GM21447 (cell line): ENCODE data around the gene CES5A.
"Not testable (repeated sequence)": the region's sequence is repeated elsewhere in the genome, so short reads cannot be mapped to it uniquely, and the experiment has no call there.

Source experiments
- ATAC-seq: cut with Tn5 transposase; IDR thresholded peaks from one replicate; pipeline ENCODE4 v1.9.1; 2021; ENCODE audit not compliant: unreplicated experiment

The CES5A gene, protein sequence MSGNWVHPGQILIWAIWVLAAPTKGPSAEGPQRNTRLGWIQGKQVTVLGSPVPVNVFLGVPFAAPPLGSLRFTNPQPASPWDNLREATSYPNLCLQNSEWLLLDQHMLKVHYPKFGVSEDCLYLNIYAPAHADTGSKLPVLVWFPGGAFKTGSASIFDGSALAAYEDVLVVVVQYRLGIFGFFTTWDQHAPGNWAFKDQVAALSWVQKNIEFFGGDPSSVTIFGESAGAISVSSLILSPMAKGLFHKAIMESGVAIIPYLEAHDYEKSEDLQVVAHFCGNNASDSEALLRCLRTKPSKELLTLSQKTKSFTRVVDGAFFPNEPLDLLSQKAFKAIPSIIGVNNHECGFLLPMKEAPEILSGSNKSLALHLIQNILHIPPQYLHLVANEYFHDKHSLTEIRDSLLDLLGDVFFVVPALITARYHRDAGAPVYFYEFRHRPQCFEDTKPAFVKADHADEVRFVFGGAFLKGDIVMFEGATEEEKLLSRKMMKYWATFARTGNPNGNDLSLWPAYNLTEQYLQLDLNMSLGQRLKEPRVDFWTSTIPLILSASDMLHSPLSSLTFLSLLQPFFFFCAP

DNA sequence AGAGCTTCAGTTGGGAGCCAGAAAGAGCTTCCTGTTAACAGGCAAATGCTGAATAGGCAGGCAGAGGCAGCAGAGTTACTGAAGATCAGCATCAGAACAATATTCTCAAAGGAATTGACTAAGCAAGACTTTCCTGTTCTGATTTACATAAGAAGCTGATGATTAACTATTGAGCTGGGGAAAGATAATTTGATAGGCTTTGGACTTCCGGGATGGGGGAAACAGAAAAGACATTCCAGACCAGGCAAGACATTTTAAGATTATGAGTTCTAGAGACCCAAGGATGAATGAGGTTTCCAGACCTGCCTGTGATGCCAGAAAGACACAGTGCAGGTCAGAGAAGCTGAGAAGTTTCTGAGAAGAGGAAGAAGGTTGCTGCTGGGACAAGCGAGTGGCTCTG, at the start of gene CES5A:
Gene CES5A, minus strand, starts transcription at position 101 of the 400 bp plus-strand sequence. CDS start 152 bp downstream, outside the sequence.
- ATAC-seq: no peak

DNA sequence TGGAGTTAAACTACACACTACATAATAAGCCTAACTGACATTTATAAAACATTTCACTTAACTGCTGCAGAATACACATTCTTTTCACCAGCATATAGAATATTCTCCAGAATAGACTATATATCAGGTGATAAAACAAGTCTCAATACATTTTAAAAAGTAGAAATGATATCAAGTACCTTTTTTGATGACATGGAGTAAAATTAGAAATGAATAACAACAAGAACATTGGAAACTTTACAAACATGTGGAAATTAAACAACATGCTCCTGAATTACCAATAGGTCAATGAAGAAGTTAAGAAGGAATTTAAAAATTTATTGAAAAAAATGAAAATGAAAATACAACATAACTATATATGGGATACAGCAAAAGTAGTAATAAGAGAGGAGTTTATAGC, 47.5 kb upstream of the CES5A start:
- no peak for ATAC-seq

DNA sequence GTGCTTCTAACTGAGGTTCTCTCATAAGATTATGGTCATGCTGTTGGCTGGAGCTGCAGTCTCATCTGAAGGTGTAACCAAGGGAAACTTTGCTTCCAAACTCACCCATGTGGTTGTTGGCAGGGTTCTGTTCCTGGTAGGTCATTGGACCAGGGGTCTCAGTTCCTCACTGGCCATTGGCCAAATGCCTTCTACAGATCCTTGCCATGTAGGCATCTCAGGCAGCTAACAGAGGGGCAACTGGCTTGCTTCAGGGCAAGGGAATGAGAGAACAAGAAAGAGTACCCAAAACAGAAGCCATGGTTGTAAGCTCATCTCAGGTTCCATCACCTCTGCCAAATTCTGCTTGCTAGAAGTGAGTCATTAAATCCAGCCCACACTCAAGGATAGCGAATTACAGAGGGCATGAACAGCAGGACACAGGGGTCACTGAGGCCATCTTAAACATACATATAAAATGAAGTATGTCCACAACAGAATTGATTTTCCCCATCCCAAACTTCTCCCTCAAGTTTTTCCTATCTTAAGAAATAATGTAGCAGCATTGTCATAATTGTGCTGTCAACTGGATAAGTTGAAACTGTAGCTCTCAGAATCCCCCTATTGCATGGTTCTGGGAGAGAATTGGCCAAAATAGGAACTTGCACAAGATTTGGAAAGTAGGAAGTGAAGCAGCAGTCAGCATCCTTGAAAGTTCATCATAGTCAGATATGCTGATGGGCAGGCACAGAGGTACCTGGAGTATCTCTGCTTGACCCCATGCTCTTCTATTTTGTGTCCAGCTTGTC, 42.4 kb upstream of the CES5A start:
- no peak for ATAC-seq

DNA sequence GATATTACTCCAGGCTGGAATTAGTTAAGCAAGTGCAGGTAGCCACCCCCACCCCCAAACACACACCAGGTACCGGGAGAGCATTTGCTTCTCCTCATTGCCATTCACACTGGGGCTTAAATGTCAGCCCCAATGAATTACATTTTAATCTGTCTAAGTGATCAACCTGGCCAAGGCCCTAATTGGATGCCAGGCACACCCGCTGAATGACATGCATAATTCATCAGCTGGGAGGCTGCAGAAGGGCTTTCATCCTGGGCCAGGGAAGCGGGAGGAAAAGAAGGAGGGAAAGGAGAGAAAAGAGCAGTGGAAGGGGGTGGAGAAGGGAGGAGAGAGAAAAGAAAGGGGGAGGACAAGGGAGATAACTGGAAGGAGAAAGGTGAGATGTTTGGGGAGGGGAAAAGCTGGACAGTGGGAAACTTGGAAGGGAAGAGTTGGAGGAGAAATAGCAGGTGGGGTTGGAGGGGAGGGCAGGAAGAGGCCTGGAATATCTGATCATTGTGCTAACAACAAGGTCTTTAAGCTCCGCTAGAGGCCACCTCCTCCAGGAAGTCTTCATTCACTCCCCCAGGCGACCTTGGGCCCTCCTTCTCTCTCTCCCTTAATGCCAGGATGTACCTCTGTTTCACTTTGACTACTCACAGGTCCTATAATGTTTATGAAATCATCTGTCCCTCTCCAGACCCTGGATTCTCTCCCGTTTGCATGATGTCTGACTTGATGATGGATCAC, 40.1 kb upstream of the CES5A start:
- ATAC-seq: no peak

DNA sequence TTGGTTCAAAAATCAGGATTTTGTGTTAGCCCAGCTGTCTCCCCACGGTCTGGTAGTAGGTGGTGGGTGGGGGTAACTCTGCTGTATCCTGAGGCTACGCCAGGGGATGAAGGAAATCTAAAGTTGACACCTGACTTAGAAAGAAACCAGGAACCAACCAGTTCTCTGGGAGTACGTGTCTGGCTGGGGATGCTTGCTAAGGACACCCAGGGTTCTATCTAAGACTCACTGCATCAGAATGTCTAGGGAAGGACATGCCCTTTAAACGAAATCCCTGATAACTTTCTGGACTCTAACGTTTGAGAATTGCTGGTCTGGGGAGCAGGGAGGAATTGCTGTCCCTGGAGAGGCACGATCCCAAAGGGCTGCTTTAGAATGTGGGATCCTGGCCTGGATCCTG, 39.2 kb upstream of the CES5A start:
- ATAC-seq: no peak

DNA sequence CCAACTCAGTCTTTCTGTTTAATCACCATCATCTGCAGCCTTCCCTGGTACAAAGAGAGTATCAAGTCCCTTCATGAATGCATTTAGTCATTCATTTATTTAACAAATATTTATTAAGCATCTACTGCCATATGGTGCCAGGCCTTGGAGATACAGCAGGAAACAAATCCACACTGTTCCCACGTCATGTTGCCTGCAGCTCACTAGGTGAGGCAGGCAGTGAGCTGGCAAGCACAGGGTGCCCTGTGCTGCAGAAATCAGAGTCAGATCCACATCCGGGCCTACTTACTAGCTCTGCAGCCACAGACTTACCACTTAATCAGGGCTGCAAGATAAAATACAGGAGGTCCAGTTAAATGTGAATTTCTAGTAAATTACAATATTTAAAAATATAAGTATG, 38.5 kb upstream of the CES5A start:
- ATAC-seq: no peak

DNA sequence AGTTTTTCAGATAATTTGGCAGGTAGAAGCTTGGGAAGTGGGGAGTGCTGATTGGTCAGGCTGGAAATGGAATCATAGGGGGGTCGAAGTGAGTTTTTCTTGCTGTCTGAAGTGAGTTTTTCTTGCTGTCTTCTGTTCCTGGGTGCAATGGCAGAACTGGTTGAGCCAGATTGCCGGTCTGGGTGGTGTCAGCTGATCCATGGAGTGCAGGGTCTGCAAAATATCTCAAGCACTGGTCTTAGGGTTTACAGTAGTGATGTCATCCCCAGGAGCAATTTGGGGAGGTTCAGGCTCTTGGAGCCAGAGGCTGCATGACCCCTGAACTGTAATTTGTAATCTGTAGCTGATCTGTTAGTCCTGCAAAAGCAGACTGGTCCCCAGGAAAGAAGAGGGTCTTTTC, 37.9 kb upstream of the CES5A start:
- ATAC-seq: not testable (repeated sequence)

DNA sequence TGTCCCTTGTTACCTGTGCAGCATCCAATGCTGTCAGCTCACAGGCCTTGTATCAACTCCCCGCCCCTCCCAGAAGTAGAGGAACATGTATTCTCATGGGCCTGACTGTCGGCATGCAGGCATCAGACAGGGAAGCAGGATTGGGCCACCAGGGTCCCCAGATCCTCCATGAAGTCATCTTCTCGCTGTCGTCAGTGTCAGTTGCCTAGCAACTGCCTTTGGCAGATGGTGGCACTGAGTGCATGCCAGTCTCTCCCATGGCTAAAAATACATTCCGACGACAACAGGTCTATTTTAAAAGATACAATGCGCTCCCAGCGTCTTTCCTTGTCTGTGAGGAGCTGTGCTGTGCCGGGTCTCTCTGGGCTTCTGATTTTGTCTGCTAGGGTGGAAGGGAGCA, 36.8 kb upstream of the CES5A start:
- no peak for ATAC-seq

DNA sequence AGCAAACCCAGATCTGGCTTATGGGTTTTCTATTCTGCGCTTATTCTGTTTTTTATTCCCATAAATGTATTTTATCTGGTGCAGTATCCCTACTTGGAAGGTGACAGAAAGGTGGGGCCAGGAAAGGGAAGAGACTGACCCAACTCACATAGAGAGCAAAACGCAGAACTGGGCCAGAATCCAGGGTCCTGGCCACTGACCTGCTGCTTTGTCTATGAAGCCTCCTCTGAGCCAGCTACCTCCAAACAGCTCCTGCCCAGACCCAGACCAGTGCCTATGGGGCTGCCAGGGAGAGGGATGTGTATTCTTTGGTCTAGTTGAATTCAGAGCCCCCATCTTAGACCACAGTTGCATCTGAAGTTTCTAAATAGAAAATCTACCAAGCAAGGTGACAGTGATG, 36.4 kb upstream of the CES5A start:
- ATAC-seq: no peak

DNA sequence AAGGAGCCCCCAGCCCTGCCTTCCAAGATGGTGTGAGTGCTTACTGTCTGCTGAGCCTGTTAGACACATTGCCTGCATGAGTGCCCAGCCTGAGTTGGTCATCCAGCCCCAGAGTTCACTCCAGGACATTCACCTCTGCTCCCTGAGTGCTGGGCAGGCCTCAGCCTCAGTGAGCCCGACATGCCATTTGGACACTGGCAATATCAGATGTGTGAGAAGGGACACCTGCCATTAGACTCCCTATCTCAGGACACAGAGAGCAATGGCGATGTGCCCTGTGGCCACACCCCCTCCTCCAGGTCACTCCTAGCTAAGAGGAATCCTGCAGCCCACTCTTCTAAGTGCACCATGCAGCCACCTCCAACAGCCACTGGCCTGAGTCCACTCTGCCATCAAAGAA, 34.7 kb upstream of the CES5A start:
- no peak for ATAC-seq

DNA sequence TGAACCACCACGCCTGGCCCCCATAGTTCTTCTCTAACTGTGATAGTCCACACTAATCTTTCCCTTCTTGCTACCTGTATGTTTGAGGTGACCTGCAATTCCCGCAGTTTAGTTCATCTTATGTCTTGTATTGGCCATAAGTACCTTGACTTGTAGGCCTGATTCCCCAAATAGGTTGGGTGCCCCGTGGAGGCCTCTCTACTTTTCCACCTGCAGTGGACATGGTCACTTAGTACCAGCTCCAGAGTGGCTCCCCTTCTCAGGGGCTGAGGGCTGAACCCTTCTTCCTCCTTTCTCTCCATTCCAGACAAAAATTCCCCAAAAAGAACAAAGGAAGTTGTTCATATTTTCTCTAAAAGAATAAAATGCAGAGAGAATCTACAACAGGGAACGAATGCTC, 33.5 kb upstream of the CES5A start:
- no peak for ATAC-seq

DNA sequence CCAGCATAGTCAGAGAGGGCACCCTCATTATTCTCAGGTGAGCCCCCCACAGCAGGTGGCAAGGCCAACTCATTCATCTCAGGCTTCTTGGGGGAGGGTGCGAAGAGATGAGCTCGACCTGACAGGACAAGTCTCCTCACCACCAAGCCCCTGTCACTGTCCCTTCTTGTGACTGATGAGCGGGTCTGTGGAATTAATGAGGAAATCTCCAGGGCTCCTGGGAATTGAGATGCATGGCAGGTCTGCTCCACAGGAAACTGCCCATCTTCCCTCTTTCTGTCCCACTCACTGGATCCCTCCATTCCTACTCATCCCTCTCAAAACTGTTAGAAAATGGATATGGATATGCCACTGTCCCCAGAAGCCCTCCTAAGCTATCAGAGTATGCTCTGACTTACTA, 32.5 kb upstream of the CES5A start:
- ATAC-seq: no peak

DNA sequence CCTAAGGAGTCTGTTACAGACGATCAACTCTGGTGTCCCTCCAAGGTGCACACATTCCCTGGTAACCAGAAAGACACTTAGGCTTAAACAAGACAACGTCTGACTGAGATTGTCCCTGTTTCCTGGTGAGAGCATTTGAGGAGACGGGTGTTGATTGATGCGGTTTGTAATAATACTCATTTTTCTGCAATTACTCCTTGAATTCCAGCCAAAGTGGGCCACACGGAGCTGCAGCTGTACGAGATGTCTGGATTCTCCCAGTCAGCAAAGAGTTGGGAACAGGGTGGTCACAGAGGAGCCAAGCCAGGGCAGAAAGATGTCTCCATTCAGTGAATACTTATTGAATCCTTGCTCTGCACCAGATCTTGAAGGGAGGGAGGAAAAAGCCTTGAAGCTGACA, 30.9 kb upstream of the CES5A start:
- ATAC-seq: no peak

DNA sequence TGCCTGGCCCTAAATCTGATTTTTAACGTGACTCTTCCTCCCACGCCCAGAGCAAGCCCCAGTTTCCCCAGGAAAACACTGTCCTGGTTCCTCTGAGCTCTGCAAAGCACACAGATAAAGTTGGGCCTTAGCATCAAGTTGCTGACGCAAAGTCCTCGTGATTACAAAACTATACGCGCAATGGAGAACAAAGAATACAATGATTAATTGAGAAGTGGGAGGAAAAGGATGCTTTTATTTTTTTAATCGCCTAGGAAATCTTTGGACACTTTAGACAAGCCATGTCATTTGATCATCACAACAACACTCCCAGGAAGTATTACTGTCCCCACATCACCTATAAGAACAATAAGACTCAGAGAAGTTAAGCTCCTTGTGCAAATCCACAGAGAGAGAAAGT, 30.5 kb upstream of the CES5A start:
- no peak for ATAC-seq

DNA sequence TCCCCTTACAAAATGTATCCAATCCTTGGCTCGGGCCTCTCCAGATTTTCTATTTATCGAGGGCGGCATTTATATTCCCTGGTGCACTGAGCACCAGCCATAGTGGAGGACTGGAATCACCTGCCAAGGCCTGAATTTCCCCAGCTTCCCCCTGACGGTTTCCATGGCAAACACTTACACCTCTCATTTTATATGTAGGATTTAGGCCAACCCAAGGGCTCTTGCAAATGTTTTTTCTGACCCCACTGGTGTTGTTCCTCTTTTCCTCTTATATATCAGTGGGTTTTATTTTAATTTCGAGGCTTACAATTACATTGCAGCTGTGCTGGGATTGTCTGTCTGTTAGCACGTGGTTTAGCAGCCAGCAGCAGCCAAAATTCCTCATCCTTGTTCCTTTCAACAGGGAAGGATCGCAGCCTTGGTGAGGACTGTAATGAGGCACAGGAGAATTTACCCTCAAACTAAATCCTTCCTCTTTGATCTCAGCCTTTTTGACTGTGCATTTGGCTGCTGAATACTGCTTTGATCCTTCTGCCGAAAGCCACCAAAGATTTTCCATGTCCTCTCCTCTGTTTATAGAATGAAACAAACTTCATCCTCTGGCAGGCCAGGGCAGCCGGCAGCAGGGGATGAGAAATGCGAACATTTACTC, 26.5 kb upstream of the CES5A start:
- ATAC-seq: no peak

DNA sequence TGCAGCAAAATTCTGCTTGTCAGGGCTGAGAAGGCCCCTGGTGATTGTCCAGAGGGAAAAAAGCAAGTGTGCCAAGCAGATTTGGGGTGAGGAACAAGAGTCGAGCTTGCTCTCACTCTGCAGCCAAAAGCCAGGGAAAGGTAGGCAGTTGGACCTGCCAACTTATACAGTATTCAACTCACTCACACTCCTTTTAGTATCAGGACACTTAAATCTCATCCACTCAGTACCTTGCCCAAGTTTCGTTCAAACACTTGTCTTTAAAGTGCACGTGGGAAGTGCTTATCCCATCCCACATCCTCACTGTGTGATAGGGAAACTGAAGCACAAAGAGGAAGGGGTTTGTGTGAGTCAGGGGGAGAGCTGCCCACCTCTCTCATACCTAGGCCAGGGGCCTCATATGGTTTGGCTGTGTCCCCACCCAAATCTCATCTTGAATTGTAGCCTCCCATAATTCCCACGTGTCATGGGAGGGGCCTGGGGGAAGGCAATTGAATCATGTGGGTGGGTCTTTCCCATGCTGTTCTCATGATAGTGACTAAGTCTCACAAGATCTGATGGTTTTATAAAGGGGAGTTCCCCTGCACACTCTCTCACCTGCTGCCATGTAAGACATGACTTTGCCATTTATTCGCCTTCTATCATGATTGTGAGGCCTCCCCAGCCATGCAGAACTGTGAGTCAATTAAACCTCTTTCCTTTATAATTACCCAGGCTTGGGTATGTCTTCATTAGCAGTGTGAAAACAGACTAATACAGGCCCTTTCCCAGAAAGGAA, 25.6 kb upstream of the CES5A start:
- no peak for ATAC-seq

DNA sequence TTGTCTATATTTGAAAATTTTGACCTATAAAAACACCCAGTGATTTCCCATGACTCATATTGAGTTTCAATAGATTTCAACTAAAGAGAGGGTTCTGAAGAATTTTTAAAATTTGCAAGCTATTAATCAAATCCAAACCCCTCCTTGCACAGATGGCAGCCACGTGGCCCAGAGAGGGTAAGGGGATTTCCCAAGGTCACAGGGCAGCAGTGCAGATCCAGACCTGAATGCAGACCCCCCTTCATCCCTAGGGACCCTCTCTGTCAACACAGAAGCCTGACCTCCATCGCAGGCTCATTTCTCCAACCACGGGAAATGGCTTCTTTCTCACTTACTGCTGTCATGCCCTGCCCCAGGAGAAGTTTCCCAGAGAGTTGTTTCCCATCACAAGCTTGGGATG, 24.7 kb upstream of the CES5A start:
- no peak for ATAC-seq

DNA sequence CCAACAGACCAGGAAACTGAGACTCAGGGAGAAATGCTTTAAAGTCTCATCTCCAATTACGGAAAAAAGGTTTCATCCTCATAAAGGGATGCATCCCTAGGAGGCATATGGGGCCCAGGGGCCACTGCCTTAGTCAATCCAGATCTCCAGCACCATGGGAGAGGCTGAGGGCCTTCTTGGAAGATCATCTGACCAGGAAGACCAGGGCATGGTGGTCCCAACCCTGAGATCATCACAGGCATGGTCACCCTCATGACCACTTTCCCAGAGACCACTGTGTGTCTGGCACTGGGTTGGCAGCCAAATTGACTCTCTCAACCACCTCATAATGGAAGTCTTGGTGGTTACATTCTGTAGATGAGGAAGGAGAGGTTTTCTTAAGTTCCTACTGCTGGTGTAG, 23.4 kb upstream of the CES5A start:
- ATAC-seq: no peak

DNA sequence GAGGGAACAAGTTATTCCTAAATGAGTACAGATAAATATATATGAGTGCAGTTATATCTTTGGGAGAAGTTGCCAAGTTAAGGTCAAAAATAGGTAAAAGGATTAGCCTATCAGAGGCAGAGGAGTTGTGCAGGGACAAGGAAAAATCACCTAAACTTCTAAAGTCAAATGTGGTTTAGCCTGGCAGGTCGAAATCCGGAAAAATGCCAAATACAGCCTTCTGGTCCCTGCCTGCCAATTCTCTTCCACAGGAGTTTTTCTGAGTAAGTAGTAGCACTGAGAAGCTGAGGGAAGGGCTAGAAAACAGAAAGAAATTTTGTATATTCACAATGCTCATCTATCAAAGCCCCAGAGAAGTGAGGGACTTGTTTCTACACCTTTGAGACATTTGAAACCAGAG, 17.6 kb upstream of the CES5A start:
- ATAC-seq: no peak

DNA sequence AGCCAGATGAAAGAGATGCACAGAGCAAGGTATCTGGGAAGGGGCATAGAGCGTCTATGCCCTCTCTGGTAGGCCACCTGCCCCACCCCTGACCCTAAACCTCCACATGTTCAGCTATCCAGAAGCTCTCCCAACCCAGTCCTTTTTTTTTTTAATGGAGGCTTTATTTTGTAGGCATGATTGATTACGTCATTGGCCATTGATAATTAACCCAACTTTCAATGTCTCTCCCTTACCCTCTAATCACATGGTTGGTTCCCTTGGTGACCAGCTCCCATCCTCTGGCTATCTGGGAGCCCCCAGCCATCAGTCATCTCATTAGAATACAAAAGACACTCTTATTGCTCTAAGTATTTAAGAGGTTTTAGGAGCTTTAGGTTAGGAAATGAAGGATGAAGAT, 14.3 kb upstream of the CES5A start:
- no peak for ATAC-seq
